Activated B cell treated with CpG ODN at 0.5 μM for 24 hours (primary cell): ENCODE measurements around the gene ZEB2. TPM values are rescaled to one million over a fixed set of nuclear protein-coding genes. Genes with fewer than 3 reads are reported as not detected.

Experiments used
- ATAC-seq: fragments of 200-7000 bp; cut with Tn5 transposase; one replicate; pipeline ENCODE4 v1.10.0; 2021; ENCODE audit warnings: low read depth, mild to moderate bottlenecking, moderate library complexity
- CTCF ChIA-PET: fragments of 350-600 bp; sonication (Branson Sonifier 250); formaldehyde crosslinking; loops from one replicate; lab custom pipeline; 2021; ENCODE audit warnings: antibody characterized with exemption; lab: Charles Lee
- POLR2A ChIA-PET: fragments of 350-600 bp; sonication (Branson Sonifier 250); formaldehyde crosslinking; loops from one replicate; lab custom pipeline; 2021; ENCODE audit warnings: antibody characterized with exemption; lab: Charles Lee
- DNase-seq: peaks from one replicate; pipeline ENCODE4 v3.0.0; 2022
- H3K27ac Mint-ChIP-seq: one replicate; pipeline ENCODE4 v1.8.0; 2020; ENCODE audit warnings: mixed read lengths
- H3K27me3 Mint-ChIP-seq: one replicate; pipeline ENCODE4 v1.8.0; 2021; ENCODE audit warnings: mixed read lengths
- H3K36me3 Mint-ChIP-seq: one replicate; pipeline ENCODE4 v1.8.0; 2021; ENCODE audit warnings: low read depth, mixed read lengths
- H3K4me1 Mint-ChIP-seq: one replicate; pipeline ENCODE4 v1.8.0; 2021; ENCODE audit warnings: mixed read lengths
- H3K4me3 Mint-ChIP-seq: one replicate; pipeline ENCODE4 v1.8.0; 2020; ENCODE audit warnings: mild to moderate bottlenecking, mixed read lengths
- H3K9me3 Mint-ChIP-seq: one replicate; pipeline ENCODE4 v1.8.0; 2020; ENCODE audit warnings: mixed read lengths
- intact Hi-C: fragments of 100-400 bp; cut with micrococcal nuclease; formaldehyde crosslinking; loops from one replicate; pipeline ENCODE4 v1.15.1; 2024
- total RNA-seq: library from RNA; stranded (reverse); gene quantifications from 2 replicates; pipeline ENCODE4 v1.2.3, GENCODE V29; 2022
- TF ChIP-seq, protein P1 (sequence below): fragments of 200-600 bp; IDR thresholded peaks from one replicate; pipeline ENCODE4 v1.8.0; 2022; ENCODE audit warnings: antibody characterized with exemption, mild to moderate bottlenecking

Gene ZEB2
- total RNA-seq, 1 donor from 2014 or later: 200 TPM

DNA sequence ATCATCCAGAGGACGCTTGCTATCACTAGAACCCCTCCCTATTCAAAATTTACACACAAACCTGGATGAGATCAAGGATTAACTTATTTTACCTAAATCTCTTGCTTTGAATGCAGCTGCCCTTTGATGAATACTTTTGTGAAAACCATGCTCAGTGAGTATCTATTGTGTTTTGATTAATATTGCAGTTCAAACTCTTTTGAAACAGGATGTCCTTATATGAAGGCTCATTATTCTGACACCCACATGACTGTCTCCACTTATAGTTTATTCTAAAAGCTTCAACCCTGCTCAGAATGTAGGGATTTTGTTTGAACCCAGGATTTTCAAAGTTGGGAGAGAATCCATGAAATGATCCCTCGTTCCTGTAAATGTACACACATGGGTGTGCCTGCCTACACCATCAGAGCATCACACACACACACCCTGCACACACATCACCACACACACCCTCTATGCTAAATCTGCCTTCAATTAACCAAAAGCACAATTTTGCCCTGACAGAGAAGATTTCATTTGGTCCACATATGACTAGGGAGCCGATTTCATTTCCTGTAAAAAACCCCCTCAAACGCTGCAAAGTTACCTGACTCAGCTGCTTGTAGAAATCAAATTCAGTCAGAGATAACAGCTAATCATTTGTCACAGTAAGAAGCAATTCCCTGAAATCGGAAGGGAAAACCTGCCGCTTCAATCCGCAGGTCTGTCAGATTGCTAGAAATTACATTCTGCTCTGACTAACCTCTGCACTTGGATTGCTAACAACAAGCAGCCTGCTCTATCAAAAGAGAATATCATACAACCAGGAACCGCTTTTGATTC lies 65.2 kb downstream of the ZEB2 start:
- TF ChIP-seq, protein P1, sequence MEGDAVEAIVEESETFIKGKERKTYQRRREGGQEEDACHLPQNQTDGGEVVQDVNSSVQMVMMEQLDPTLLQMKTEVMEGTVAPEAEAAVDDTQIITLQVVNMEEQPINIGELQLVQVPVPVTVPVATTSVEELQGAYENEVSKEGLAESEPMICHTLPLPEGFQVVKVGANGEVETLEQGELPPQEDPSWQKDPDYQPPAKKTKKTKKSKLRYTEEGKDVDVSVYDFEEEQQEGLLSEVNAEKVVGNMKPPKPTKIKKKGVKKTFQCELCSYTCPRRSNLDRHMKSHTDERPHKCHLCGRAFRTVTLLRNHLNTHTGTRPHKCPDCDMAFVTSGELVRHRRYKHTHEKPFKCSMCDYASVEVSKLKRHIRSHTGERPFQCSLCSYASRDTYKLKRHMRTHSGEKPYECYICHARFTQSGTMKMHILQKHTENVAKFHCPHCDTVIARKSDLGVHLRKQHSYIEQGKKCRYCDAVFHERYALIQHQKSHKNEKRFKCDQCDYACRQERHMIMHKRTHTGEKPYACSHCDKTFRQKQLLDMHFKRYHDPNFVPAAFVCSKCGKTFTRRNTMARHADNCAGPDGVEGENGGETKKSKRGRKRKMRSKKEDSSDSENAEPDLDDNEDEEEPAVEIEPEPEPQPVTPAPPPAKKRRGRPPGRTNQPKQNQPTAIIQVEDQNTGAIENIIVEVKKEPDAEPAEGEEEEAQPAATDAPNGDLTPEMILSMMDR: no peak
- H3K36me3 Mint-ChIP-seq: peaks cover 20% of the 10 kb centered on the region
- peak overlapping the region; percentile 72 for H3K27ac Mint-ChIP-seq
- H3K9me3 Mint-ChIP-seq: no peaks in the 10 kb centered on the region
- ChIA-PET POLR2A (interaction anchor here (0.6 to 1.7 kb wide), 4 partner anchors 11 to 64 kb away, joined by 3 to 11 read pairs (median 4); no protein-coding TSS in a partner anchor), CTCF (interaction anchor here (1.2 to 1.5 kb wide), 2 partner anchors 24 to 65 kb away, joined by 3 read pairs; partner anchors contain the start of gene ZEB2)
- ATAC-seq: peak; percentile 56
- no peaks in the 10 kb centered on the region for H3K27me3 Mint-ChIP-seq
- peak overlapping the region; percentile 30 for H3K4me3 Mint-ChIP-seq
- DNase-seq: no peak
- intact Hi-C loops: loop anchor here (5.0 kb wide), 3 partner anchors 122 to 1298 kb away; a partner anchor contains a TSS
- H3K4me1 Mint-ChIP-seq: peaks cover 87% of the 10 kb centered on the region

DNA sequence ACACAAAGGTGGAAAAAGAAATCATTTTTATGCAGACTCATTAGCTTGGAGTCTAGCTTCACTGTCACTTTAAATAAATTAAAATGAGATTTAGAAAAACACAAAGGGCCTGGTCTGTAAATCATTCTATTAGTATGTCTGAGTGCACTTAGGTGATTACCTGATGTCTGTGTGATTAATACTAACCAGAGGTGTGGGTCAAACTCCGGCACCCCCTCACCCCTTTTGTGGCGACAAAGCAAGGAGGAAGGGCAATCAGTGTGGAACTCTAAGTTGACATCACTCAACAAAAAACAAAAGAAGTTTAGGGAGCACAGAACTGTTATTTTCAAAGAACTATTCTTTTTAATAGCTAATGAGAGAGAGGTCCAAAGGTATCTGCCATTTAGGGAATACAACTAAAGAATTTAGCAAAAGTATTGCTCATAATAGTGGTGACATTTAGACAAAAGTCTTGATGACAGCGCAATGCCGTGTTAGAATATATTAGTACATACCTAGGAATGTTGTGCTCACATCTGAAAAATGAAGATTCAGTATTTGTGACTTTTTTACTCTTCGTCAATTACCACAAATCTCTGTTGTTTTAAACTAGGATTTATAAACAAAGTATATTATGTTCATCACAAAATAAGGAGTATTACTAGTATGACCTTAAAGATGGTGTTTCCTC lies 66.3 kb downstream of the ZEB2 start:
- H3K27ac Mint-ChIP-seq: peak overlapping the region; percentile 64
- H3K9me3 Mint-ChIP-seq: no peaks in the 10 kb centered on the region
- peaks cover 29% of the 10 kb centered on the region for H3K36me3 Mint-ChIP-seq
- peaks cover 87% of the 10 kb centered on the region for H3K4me1 Mint-ChIP-seq
- no peaks in the 10 kb centered on the region for H3K27me3 Mint-ChIP-seq
- TF ChIP-seq, protein P1: no peak
- ChIA-PET CTCF (interaction anchor here (1.3 to 1.5 kb wide), 2 partner anchors 9 to 66 kb away, joined by 3 read pairs; partner anchors contain the start of gene ZEB2), POLR2A (interaction anchor here (0.6 to 0.8 kb wide), 2 partner anchors 18 to 65 kb away, joined by 3 to 11 read pairs; no protein-coding TSS in a partner anchor)
- H3K4me3 Mint-ChIP-seq: no peak overlapping the region
- no peak for DNase-seq
- intact Hi-C loops: no loop called here
- no peak for ATAC-seq

DNA sequence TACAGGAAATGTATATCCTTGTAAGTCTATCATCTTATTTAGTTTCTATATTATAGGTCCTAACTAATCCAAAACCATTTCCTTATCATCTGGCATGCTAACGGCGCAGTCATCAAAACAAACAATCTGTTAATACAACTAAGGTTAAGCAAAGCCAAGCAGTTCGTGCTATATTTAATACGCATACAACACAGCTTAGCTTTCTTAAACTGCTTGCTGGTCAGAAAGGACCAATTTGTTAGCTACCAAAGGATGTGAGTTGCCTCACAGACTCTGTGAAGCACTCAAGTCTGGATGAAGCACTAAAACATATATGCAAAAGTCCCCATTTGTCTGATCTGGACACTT lies 67.0 kb downstream of the ZEB2 start:
- CTCF ChIA-PET: interaction anchor here (1.3 kb wide), 1 partner anchor 9 kb away, joined by 3 read pairs; no protein-coding TSS in a partner anchor

DNA sequence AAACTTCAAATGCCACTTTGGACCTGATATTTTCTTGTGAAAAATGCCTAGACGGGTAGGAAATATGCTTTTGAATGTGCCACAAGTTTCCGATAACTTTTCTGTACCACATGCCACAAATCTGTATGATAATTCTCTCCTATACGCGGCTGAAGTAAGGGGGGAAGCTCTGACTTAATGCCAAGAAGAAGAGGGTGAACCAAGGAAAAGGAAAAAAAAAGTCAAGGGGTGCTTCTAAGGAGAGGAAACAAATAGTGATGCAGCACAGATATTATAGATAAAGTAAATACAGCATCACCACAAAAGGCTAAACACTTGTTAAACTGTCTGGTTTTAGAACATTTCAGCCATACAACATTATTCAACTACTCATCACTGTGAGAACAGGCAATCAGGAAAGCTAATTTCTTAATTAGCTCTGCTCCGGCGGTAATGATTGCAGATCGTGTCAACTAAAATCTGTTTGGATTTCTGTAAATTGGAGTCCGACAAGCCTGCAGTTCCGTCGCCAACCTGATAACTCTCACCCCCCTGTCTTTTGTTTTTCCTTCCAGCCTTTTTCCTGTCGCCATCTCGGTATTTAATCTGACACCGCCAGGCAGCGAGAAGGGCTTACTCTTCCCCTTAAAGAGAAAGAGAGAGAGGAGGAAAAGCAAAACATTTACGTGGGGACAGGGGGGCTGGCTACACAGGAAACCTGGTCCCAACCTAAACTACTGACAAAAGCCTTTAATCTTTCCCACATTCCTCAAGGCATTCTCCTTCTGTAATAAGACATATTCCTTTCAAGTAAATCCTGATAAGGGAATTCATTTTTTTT lies 67.5 kb downstream of the ZEB2 start:
- ChIA-PET POLR2A (interaction anchor here (0.6 kb wide), 1 partner anchor 116 kb away, joined by 7 read pairs; no protein-coding TSS in a partner anchor), CTCF (interaction anchor here (0.6 to 1.3 kb wide), 2 partner anchors 8 to 625 kb away, joined by 3 read pairs; no protein-coding TSS in a partner anchor)
- intact Hi-C loops: no loop called here
- ATAC-seq: no peak
- DNase-seq: no peak
- TF ChIP-seq, protein P1: no peak
- Mint-ChIP-seq H3K9me3 (no peaks in the 10 kb centered on the region), H3K36me3 (peaks cover 32% of the 10 kb centered on the region), H3K4me3 (peak overlapping the region; percentile 26), H3K27ac (peak overlapping the region; percentile 62), H3K27me3 (no peaks in the 10 kb centered on the region), H3K4me1 (peaks cover 86% of the 10 kb centered on the region)

More for the DNA sequence above, 67.0 kb downstream of the ZEB2 start:
- ATAC-seq: no peak
- intact Hi-C loops: no loop called here
- Mint-ChIP-seq H3K9me3 (no peaks in the 10 kb centered on the region), H3K27me3 (no peaks in the 10 kb centered on the region), H3K4me3 (peak overlapping the region; percentile 26), H3K27ac (peak overlapping the region; percentile 64), H3K36me3 (peaks cover 33% of the 10 kb centered on the region), H3K4me1 (peaks cover 89% of the 10 kb centered on the region)
- POLR2A ChIA-PET: interaction anchor here (0.6 kb wide), 1 partner anchor 19 kb away, joined by 3 read pairs; no protein-coding TSS in a partner anchor
- TF ChIP-seq, protein P1: no peak
- no peak for DNase-seq
